WTC11 (cell line): Measurements from ENCODE around the gene PHACTR3. TPM values are rescaled to one million over a fixed set of nuclear protein-coding genes. Genes with fewer than 3 reads are reported as not detected.

Experiments
- ATAC-seq: fragments of 200-7000 bp; cut with Tn5 transposase; 2 replicates; pipeline ENCODE4 v1.10.0; 2021; ENCODE audit warnings: mild to moderate bottlenecking, moderate library complexity
- CTCF ChIA-PET: fragments of 300-600 bp; sonication (Branson Sonifier 250); formaldehyde crosslinking; loops from one replicate; lab custom pipeline; 2021; ENCODE audit warnings: antibody characterized with exemption; lab: Charles Lee
- POLR2A ChIA-PET: fragments of 350-600 bp; sonication (Branson Sonifier 250); formaldehyde crosslinking; loops from one replicate; lab custom pipeline; 2021; ENCODE audit warnings: antibody characterized with exemption; lab: Charles Lee
- DNase-seq: peaks from one replicate; pipeline ENCODE4 v3.0.0; 2021; ENCODE audit warnings: low spot score
- H3K27ac Mint-ChIP-seq: 2 replicates; pipeline ENCODE4 v1.8.0; 2021; ENCODE audit warnings: mixed read lengths
- H3K27me3 Mint-ChIP-seq: 2 replicates; pipeline ENCODE4 v1.8.0; 2021; ENCODE audit warnings: low read depth, mild to moderate bottlenecking, moderate library complexity, mixed read lengths
- H3K36me3 Mint-ChIP-seq: 2 replicates; pipeline ENCODE4 v1.8.0; 2021; ENCODE audit warnings: mixed read lengths
- H3K4me1 Mint-ChIP-seq: 2 replicates; pipeline ENCODE4 v1.8.0; 2022; ENCODE audit warnings: mixed read lengths
- H3K4me3 Mint-ChIP-seq: 2 replicates; pipeline ENCODE4 v1.8.0; 2021; ENCODE audit warnings: mild to moderate bottlenecking, moderate library complexity, mixed read lengths
- H3K9me3 Mint-ChIP-seq: 2 replicates; pipeline ENCODE4 v1.8.0; 2021; ENCODE audit warnings: mixed read lengths
- AFF4 ChIP-seq: sonication (generic); formaldehyde crosslinking; IDR thresholded peaks from 2 replicates; pipeline ENCODE4 v1.8.1; 2023; ENCODE audit warnings: mild to moderate bottlenecking, missing genetic modification reagents, borderline replicate concordance
- GRHL2 ChIP-seq: fragments of 250-450 bp; sonication (Bioruptor Pico); IDR thresholded peaks from 2 replicates; pipeline ENCODE4 v1.8.0; 2022; ENCODE audit warnings: mild to moderate bottlenecking, moderate library complexity; ENCODE audit not compliant: insufficient replicate concordance, severe bottlenecking
- HMGA2 ChIP-seq: fragments of 250-450 bp; sonication (Bioruptor Pico); IDR thresholded peaks from 2 replicates; pipeline ENCODE4 v1.4.0; 2021; ENCODE audit warnings: mild to moderate bottlenecking, moderate library complexity
- NR2C2 ChIP-seq: sonication (generic); formaldehyde crosslinking; IDR thresholded peaks from 2 replicates; pipeline ENCODE4 v1.8.0; 2022; ENCODE audit warnings: mild to moderate bottlenecking, missing genetic modification reagents
- ZNF396 ChIP-seq: fragments of 250-450 bp; sonication (Bioruptor Pico); IDR thresholded peaks from 2 replicates; pipeline ENCODE4 v1.8.0; 2021; ENCODE audit warnings: mild to moderate bottlenecking, moderate library complexity, borderline replicate concordance
- ZNF532 ChIP-seq: fragments of 250-450 bp; sonication (Bioruptor Pico); IDR thresholded peaks from 2 replicates; pipeline ENCODE4 v1.9.0; 2021; ENCODE audit warnings: mild to moderate bottlenecking, borderline replicate concordance
- total RNA-seq: library from RNA; stranded (reverse); gene quantifications from 3 replicates; pipeline ENCODE4 v1.2.3, GENCODE V29; 2021
- TF ChIP-seq, protein P1 (sequence below): fragments of 250-450 bp; sonication (Bioruptor Pico); IDR thresholded peaks from 2 replicates; pipeline ENCODE4 v1.8.0; 2021; ENCODE audit warnings: mild to moderate bottlenecking
- TF ChIP-seq, protein P2 (sequence below): sonication (generic); formaldehyde crosslinking; IDR thresholded peaks from 2 replicates; pipeline ENCODE4 v1.8.1; 2022; ENCODE audit warnings: missing genetic modification reagents, borderline replicate concordance

PHACTR3 gene
- total RNA-seq, 1 experiment from 2014 or later = 0.28 TPM

DNA sequence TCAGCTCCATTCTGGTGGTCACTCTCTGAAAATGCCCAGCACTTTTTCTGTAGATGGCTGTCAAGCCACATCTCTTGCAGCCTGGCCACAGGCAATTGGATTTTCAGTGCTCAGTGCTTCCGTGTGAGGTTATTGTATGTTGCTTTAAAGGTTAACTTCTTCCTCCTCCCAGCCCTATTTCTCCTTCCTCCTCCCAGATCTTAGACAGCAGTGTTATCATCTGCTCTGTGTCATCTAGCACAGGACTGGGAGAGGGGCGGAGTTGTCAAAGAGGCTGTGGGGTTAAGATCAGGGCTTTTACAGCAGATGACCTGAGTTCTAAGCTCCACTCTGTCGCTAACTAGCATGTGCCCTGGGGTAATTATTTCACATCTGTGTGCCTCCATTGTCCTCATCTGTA lies 129.0 kb downstream of the PHACTR3 start (continued):
- TF ChIP-seq ZNF532 (CRISPR knock-in tag) (no peak), GRHL2 (CRISPR knock-in tag) (no peak)

GRCh38 chr20:59735486-59735885 lies 131.1 kb downstream of the PHACTR3 start:
- no peaks in the 10 kb centered on the region; the same call in 1 of the 2 replicates for H3K4me1 Mint-ChIP-seq

More at GRCh38 chr20:59735486-59735885, 131.1 kb downstream of the PHACTR3 start:
- DNase-seq (no peak), ATAC-seq (no peak)
- Mint-ChIP-seq H3K36me3 (no peaks in the 10 kb centered on the region), H3K9me3 (no peaks in the 10 kb centered on the region), H3K27ac (no peak overlapping the region), H3K27me3 (peaks cover 34% of the 10 kb centered on the region), H3K4me3 (no peak overlapping the region)
- TF ChIP-seq, protein P1, sequence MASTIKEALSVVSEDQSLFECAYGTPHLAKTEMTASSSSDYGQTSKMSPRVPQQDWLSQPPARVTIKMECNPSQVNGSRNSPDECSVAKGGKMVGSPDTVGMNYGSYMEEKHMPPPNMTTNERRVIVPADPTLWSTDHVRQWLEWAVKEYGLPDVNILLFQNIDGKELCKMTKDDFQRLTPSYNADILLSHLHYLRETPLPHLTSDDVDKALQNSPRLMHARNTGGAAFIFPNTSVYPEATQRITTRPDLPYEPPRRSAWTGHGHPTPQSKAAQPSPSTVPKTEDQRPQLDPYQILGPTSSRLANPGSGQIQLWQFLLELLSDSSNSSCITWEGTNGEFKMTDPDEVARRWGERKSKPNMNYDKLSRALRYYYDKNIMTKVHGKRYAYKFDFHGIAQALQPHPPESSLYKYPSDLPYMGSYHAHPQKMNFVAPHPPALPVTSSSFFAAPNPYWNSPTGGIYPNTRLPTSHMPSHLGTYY (CRISPR knock-in tag) = no peak
- no peak for TF ChIP-seq ZNF396 (CRISPR knock-in tag)
- TF ChIP-seq NR2C2 (CRISPR knock-in tag) = no peak
- no peak for TF ChIP-seq AFF4 (CRISPR knock-in tag)
- TF ChIP-seq, protein P2, sequence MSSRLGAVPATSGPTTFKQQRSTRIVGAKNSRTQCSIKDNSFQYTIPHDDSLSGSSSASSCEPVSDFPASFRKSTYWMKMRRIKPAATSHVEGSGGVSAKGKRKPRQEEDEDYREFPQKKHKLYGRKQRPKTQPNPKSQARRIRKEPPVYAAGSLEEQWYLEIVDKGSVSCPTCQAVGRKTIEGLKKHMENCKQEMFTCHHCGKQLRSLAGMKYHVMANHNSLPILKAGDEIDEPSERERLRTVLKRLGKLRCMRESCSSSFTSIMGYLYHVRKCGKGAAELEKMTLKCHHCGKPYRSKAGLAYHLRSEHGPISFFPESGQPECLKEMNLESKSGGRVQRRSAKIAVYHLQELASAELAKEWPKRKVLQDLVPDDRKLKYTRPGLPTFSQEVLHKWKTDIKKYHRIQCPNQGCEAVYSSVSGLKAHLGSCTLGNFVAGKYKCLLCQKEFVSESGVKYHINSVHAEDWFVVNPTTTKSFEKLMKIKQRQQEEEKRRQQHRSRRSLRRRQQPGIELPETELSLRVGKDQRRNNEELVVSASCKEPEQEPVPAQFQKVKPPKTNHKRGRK (CRISPR knock-in tag) = no peak
- TF ChIP-seq HMGA2 (CRISPR knock-in tag) = no peak
- TF ChIP-seq GRHL2 (CRISPR knock-in tag) = no peak
- ChIA-PET CTCF (interaction anchor here (0.8 to 3.6 kb wide), 2 partner anchors 9 to 12 kb away, joined by 3 to 10 read pairs; no protein-coding TSS in a partner anchor), POLR2A (no interaction called here)
